Suprapubic skin (tissue), 4 donors: ENCODE measurements around the gene VWA2. TPM values are rescaled to one million over a fixed set of nuclear protein-coding genes. Genes with fewer than 3 reads are reported as not detected.

Experiments used
- DNase-seq, 2 donors: peaks; one replicate each; pipeline ENCODE4 v3.0.0-alpha.2; 2019; ENCODE audit warnings: low spot score in 2 of 2
- H3K27ac ChIP-seq: fragments of 200-600 bp; sonication (generic); one replicate; pipeline ENCODE4 v1.5.1; 2019
- H3K27me3 ChIP-seq: fragments of 200-600 bp; sonication (generic); one replicate; pipeline ENCODE4 v1.5.1; 2019
- H3K36me3 ChIP-seq: fragments of 200-600 bp; sonication (generic); one replicate; pipeline ENCODE4 v1.5.1; 2019
- H3K4me1 ChIP-seq: fragments of 200-600 bp; sonication (generic); one replicate; pipeline ENCODE4 v1.5.1; 2019
- H3K4me3 ChIP-seq: fragments of 200-600 bp; sonication (generic); one replicate; pipeline ENCODE4 v1.5.1; 2019; ENCODE audit warnings: mild to moderate bottlenecking
- H3K9me3 ChIP-seq: fragments of 200-600 bp; sonication (generic); one replicate; pipeline ENCODE4 v1.5.1; 2019
- EP300 ChIP-seq: sonication (generic); formaldehyde crosslinking; IDR thresholded peaks from one replicate; pipeline ENCODE4 v1.6.1; 2017; ENCODE audit warnings: antibody characterized with exemption
- POLR2A ChIP-seq, 2 donors: fragments of 450-650 bp; IDR thresholded peaks; one replicate each; pipeline ENCODE4 v1.6.1; 2017; ENCODE audit warnings: antibody characterized with exemption in 2 of 2, mild to moderate bottlenecking in 2 of 2, moderate library complexity in 2 of 2
- POLR2AphosphoS5 ChIP-seq, 3 donors: sonication (generic); formaldehyde crosslinking; IDR thresholded peaks; one replicate each; pipeline ENCODE4 v1.6.1; 2017; ENCODE audit warnings: antibody characterized with exemption in 3 of 3
- WGBS: methylation state at CpG from one replicate; pipeline ENCODE4 v1.1.5; 2018; 5-methylcytosine and 5-hydroxymethylcytosine counted together
- total RNA-seq, 4 donors: library from RNA; depleted of rRNA; stranded (reverse); fragments of >200 nt; gene quantifications; one replicate each; pipeline ENCODE4 v1.1.0, GENCODE V29; 2016
- TF ChIP-seq, protein P1 (sequence below), 2 donors: fragments of 200-600 bp in 1 of 2; fragments of 450-650 bp in 1 of 2; sonication (generic) in 1 of 2; IDR thresholded peaks; one replicate each; pipeline ENCODE4 v1.5.1; 2016 to 2019; ENCODE audit warnings: antibody characterized with exemption in 2 of 2, mild to moderate bottlenecking in 1 of 2, moderate library complexity in 1 of 2

VWA2 gene
- total RNA-seq, 4 donors from 2014 or later: 15.7 to 31.0 (median 20.2) TPM

DNA sequence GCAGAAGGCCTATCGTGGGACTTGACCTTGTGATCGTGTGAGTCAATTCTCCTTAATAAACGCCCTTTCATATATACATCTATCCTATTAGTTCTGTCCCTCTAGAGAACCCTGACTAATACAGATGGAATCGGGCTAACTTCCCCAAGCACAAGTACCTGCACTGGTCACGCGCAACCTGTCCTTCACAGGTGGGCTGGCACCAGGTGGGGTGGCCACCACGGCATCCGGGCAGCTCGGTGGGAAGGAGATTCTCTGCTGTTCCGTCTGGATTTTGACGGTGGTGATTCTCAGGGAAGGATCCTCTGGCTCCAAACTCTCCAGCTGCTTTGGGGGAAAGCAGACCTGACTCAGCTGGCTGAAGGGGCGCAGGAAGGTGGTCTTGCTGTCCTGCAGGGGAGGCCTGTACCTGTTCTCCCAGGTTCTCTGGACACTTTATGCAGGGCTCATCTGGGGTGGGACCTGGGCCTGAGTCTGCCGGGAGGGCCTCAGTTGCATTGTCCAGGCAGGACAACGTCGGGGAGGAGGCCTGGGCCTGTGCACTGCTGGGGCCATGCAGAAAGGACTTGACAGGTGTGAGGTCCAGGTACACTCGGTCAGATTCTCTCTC is 61.1 kb downstream of the VWA2 start:
- no peaks in the 10 kb centered on the region for H3K27me3 ChIP-seq
- no peak for TF ChIP-seq EP300
- TF ChIP-seq POLR2A (IDR thresholded peaks at IDR 0.05): no peak
- no peak for TF ChIP-seq POLR2AphosphoS5 (IDR thresholded peaks at IDR 0.05)
- TF ChIP-seq, protein P1, sequence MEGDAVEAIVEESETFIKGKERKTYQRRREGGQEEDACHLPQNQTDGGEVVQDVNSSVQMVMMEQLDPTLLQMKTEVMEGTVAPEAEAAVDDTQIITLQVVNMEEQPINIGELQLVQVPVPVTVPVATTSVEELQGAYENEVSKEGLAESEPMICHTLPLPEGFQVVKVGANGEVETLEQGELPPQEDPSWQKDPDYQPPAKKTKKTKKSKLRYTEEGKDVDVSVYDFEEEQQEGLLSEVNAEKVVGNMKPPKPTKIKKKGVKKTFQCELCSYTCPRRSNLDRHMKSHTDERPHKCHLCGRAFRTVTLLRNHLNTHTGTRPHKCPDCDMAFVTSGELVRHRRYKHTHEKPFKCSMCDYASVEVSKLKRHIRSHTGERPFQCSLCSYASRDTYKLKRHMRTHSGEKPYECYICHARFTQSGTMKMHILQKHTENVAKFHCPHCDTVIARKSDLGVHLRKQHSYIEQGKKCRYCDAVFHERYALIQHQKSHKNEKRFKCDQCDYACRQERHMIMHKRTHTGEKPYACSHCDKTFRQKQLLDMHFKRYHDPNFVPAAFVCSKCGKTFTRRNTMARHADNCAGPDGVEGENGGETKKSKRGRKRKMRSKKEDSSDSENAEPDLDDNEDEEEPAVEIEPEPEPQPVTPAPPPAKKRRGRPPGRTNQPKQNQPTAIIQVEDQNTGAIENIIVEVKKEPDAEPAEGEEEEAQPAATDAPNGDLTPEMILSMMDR (IDR thresholded peaks at IDR 0.05): no peak
- H3K4me1 ChIP-seq: peaks cover 25% of the 10 kb centered on the region
- DNase-seq: peak in 1 of 2 donors; percentile 54
- H3K36me3 ChIP-seq: peaks cover 48% of the 10 kb centered on the region
- 96% methylated on average over 16 of the region's 16 CpGs for WGBS
- H3K27ac ChIP-seq: no peak overlapping the region
- peaks cover 12% of the 10 kb centered on the region for H3K9me3 ChIP-seq
- H3K4me3 ChIP-seq: no peak overlapping the region

DNA sequence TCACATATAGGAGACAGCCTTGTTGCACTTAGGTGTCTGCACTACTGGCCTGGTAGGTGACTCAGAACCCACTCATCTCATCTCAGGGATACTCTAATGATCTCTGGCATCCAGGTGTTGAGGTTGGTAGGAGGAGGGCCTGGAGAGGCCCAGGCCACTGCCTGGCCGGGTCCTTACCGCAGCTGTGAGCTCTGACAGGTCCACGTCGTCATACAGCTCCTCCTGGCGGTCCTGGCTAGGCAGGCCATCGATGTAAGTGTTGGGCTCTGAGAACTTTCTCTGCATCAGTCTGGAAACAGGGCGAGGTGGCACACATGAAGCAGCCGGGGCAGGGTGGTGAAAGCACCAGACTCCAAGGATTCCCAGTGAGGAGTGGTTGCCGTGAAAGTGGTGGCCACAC is 62.1 kb downstream of the VWA2 start:
- Histone ChIP-seq H3K27me3 (no peaks in the 10 kb centered on the region), H3K36me3 (peaks cover 38% of the 10 kb centered on the region), H3K27ac (no peak overlapping the region), H3K4me3 (no peak overlapping the region), H3K4me1 (peaks cover 26% of the 10 kb centered on the region), H3K9me3 (peaks cover 5% of the 10 kb centered on the region)
- no peak for TF ChIP-seq POLR2AphosphoS5 (IDR thresholded peaks at IDR 0.05)
- no peak for TF ChIP-seq EP300
- TF ChIP-seq, protein P1 (IDR thresholded peaks at IDR 0.05): no peak
- TF ChIP-seq POLR2A (IDR thresholded peaks at IDR 0.05): no peak
- 100% methylated on average over 1 of the region's 9 CpGs for WGBS
- peak in 1 of 2 donors; percentile 48 for DNase-seq

DNA sequence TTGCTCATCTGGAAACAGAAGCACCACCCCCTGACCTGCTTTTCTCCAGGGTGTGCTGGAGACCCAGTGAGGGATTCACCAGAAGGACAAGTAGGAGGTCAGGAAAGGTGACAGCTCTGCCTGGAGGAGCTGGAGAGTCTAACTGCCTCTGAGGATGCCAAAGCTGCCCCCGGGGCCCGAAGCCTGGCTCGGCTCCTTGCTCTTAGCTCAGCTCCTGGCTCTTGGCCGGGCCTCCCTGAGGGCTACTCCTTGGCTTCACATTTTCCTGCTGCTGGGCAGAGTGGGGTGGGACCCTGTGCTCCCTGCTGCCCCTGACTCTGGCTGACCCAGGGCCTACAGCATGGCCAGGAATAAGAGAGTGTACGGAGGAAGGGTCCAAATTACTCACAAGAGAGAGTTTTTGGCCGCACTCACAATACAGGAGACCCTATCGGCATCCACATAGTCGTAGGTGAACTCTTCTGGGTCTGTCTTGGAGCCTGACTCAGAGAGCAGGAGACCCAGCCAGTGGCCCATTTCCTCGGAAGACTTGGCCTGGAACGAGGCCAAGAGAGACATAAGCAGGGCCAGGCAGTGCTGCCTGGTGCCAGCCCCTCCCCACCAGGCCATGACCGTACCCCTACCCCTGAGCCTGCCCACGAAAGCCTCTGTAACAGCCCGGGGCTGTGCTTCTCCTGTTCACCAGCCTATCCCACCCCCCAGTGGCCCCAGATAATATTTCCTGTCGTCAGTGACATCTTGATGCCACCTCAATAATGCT is 63.1 kb downstream of the VWA2 start:
- Histone ChIP-seq H3K36me3 (peaks cover 28% of the 10 kb centered on the region), H3K9me3 (no peaks in the 10 kb centered on the region), H3K27ac (no peak overlapping the region), H3K4me3 (no peak overlapping the region), H3K27me3 (no peaks in the 10 kb centered on the region), H3K4me1 (peaks cover 26% of the 10 kb centered on the region)
- TF ChIP-seq POLR2AphosphoS5 (IDR thresholded peaks at IDR 0.05) (no peak), POLR2A (IDR thresholded peaks at IDR 0.05) (no peak), EP300 (no peak)
- TF ChIP-seq, protein P1 (IDR thresholded peaks at IDR 0.05): no peak
- WGBS: 51% methylated on average over 14 of the region's 14 CpGs
- DNase-seq: peak in 1 of 2 donors; percentile 64

DNA sequence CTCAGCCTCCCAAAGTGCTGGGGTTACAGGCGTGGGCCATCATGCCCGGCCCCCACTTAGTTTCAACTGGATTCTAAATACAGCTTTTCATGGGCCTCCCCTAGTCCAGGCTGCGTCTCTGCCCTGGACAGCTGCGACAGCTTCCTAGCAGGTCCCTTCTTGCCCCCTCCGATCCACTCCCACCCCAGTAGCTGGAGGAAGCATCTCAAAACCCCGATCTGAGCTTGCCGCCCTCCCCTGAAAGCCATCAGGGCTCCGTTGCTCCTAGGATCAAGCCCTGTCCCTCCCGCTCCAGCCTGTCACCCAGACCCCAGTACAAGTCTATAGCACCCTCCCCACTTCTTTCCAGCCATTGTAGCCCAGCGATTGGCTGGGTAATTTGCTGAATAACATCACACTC is 64.5 kb downstream of the VWA2 start:
- Histone ChIP-seq H3K27me3 (no peaks in the 10 kb centered on the region), H3K4me3 (no peak overlapping the region), H3K27ac (no peak overlapping the region), H3K9me3 (no peaks in the 10 kb centered on the region), H3K4me1 (peaks cover 26% of the 10 kb centered on the region), H3K36me3 (peaks cover 21% of the 10 kb centered on the region)
- TF ChIP-seq POLR2A (IDR thresholded peaks at IDR 0.05) (no peak), POLR2AphosphoS5 (IDR thresholded peaks at IDR 0.05) (no peak), EP300 (no peak)
- TF ChIP-seq, protein P1 (IDR thresholded peaks at IDR 0.05): no peak
- DNase-seq: peak in 1 of 2 donors; percentile 54
- 73% methylated on average over 10 of the region's 10 CpGs for WGBS

DNA sequence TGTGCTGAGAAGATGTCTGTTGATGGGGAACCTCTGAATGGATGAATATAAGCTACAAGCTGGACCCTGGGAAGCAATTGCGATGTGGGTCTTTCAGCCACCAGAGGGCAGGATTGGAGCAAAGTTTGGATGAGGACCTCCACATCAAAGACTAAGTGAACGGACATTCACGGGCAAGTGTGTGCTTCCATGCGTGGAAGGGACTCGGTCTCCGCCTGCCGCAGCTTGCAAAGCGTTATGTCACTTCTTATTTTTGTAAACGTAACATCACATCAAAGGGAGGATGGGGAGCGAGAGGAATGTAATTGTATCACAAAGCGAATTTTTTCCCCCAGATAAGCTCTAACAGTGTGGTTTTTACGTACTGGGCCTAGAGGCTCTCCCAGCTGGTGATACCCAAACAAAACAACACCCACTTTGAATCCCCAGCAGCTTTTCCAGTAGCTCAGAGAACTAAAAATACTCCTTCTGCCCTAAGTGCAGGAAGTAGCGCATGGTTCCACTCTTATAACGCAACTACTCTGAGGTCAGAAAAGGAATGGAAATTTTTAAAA is 65.0 kb downstream of the VWA2 start:
- H3K4me1 ChIP-seq: peaks cover 26% of the 10 kb centered on the region
- no peaks in the 10 kb centered on the region for H3K9me3 ChIP-seq
- 5% methylated on average over 14 of the region's 14 CpGs for WGBS
- H3K36me3 ChIP-seq: peaks cover 21% of the 10 kb centered on the region
- TF ChIP-seq, protein P1 (IDR thresholded peaks at IDR 0.05): peak; percentile 52 to 65
- no peak for TF ChIP-seq POLR2A (IDR thresholded peaks at IDR 0.05)
- TF ChIP-seq POLR2AphosphoS5 (IDR thresholded peaks at IDR 0.05): peak in 1 of 3 donors; percentile 45
- no peak for TF ChIP-seq EP300
- H3K27ac ChIP-seq: no peak overlapping the region
- H3K27me3 ChIP-seq: no peaks in the 10 kb centered on the region
- peak in 1 of 2 donors; percentile 80 for DNase-seq
- peak overlapping the region; percentile 40 for H3K4me3 ChIP-seq
